A549 treated with RU486 at 1 μM for 4 hours (cell line): ENCODE measurements around the gene DENND4A. TPM values are rescaled to one million over a fixed set of nuclear protein-coding genes. Genes with fewer than 3 reads are reported as not detected.

Experiments
- total RNA-seq: library from RNA; stranded (reverse); fragments of 200-300 nt; extraction: Qiagen RNA extraction; gene quantifications from 5 replicates; pipeline ENCODE4 v1.2.3, GENCODE V29; 2022; ENCODE audit warnings: low read depth

The DENND4A gene
- total RNA-seq: 5.5 to 8.3 TPM (median 6.2 TPM) in 5 replicates

GRCh38 chr15:65792138-65792987, at the start of gene DENND4A:
Gene DENND4A (minus strand): TSS chr15:65792293. CDS start chr15:65756450, 35,843 bp downstream.

GRCh38 chr15:65621638-65622037, 170.5 kb downstream of the DENND4A start, which contains the start of gene SLC24A1:
Gene SLC24A1 (plus strand): TSS chr15:65621938. CDS start chr15:65624081, 2,143 bp downstream.

GRCh38 chr15:65610871-65611718, 181.0 kb downstream of the DENND4A start, which contains the start of gene INTS14:
Gene INTS14 (minus strand): TSS chr15:65611131. CDS start chr15:65607380, 3,751 bp downstream.

Other genes starting within 250 kb of the DENND4A start
- 41.8 to 48.9 TPM (median 43.2 TPM) in 5 replicates for gene INTS14, start 181.2 kb downstream of the DENND4A start, total RNA-seq
- gene SLC24A1, start 170.4 kb downstream of the DENND4A start, total RNA-seq: 1.7 to 5.0 TPM (median 3.7 TPM) in 5 replicates
- 266 to 376 TPM (median 293 TPM) in 5 replicates for gene RAB11A, start 77.2 kb upstream of the DENND4A start, total RNA-seq